Heart right ventricle (tissue), 16 donors: ENCODE results near the gene SLCO1A2. TPM values are rescaled to one million over a fixed set of nuclear protein-coding genes. Genes with fewer than 3 reads are reported as not detected.

Source experiments
- ATAC-seq, 8 donors: fragments of 200-7000 bp; cut with Tn5 transposase; one replicate each; pipeline ENCODE4 v1.9.1; 2020; ENCODE audit warnings: mild to moderate bottlenecking in 8 of 8, moderate library complexity in 8 of 8, moderate number of reproducible peaks in 1 of 8
- DNase-seq, 2 donors: peaks; one replicate each; pipeline ENCODE4 v3.0.0-alpha.2; 2020
- H3K27ac ChIP-seq, 10 donors: fragments of 200-600 bp; sonication (generic) in 2 of 10; one replicate each; pipeline versions ENCODE4 v1.5.0 to v1.8.0; 2020 to 2022; ENCODE audit warnings: mild to moderate bottlenecking in 3 of 10
- H3K27me3 ChIP-seq, 7 donors: fragments of 200-600 bp; one replicate each; pipeline ENCODE4 v1.8.0; 2021 to 2022; ENCODE audit warnings: mild to moderate bottlenecking in 2 of 7
- H3K36me3 ChIP-seq, 9 donors: fragments of 200-600 bp; sonication (generic) in 1 of 9; one replicate each; pipeline versions ENCODE4 v1.5.0 to v1.8.0; 2020 to 2022; ENCODE audit warnings: mild to moderate bottlenecking in 2 of 9
- H3K4me1 ChIP-seq, 9 donors: fragments of 200-600 bp; sonication (generic) in 1 of 9; one replicate each; pipeline versions ENCODE4 v1.5.0 to v1.8.0; 2020 to 2022; ENCODE audit warnings: mild to moderate bottlenecking in 4 of 9
- H3K4me3 ChIP-seq, 10 donors: fragments of 200-600 bp; sonication (generic) in 2 of 10; one replicate each; pipeline versions ENCODE4 v1.5.0 to v1.8.0; 2020 to 2022; ENCODE audit warnings: mild to moderate bottlenecking in 7 of 10, moderate library complexity in 2 of 10
- H3K9me3 ChIP-seq, 11 donors: fragments of 200-600 bp in 10 of 11; sonication (generic) in 2 of 11; one replicate each; pipeline versions ENCODE4 v1.5.0 to v1.8.0; 2013 to 2022; ENCODE audit warnings: mild to moderate bottlenecking in 2 of 11, control low read depth in 1 of 11, moderate library complexity in 1 of 11
- WGBS, 2 donors: extraction: QIAGEN DNeasy Blood & Tissue Kit; methylation state at CpG; one replicate each; pipeline ENCODE4 v1.1.7; 2013; ENCODE audit warnings: inconsistent platforms in 1 of 2; 5-methylcytosine and 5-hydroxymethylcytosine counted together
- intact Hi-C, 10 donors: fragments of 100-400 bp; cut with DNase I; formaldehyde crosslinking; loops; one replicate each; pipeline versions ENCODE4 v1.11.1 to v1.14.2; 2022
- polyA plus RNA-seq, 2 donors: library from polyadenylated mRNA; stranded (reverse); fragments of 200-250 nt; gene quantifications; one replicate each; pipeline ENCODE4 v1.2.3, GENCODE V29; 2013
- total RNA-seq, 10 donors: library from RNA; stranded (reverse); fragmentation: NEBNext Ultra II Directional in 3 of 10; extraction: Animal tissue kit (Norgen Biotek cat#: 25700) in 3 of 10; gene quantifications; one replicate each; pipeline versions ENCODE4 v1.2.1 to v1.2.4, GENCODE V29; 2021 to 2023
- TF ChIP-seq, protein P1 (sequence below), 9 donors: fragments of 200-600 bp; sonication (generic) in 2 of 9; IDR thresholded peaks; one replicate each; pipeline versions ENCODE4 v1.5.0 to v1.8.0; 2021 to 2022; ENCODE audit warnings: antibody characterized with exemption in 9 of 9, mild to moderate bottlenecking in 5 of 9, moderate library complexity in 1 of 9
- donor health status: Arrhythmogenic right ventricular cardiomyopathy.
- donor health status: ischemic (EF 13 %, LVEDD 7.1; RV severe dilation, severe dysfunction).
- donor health status: healthy with polysubstance abuse.
- donor health status: DM: no; HTN: yes; CAD: no.
- donor health status: DM: no; HTN: no; CAD: no.
- donor health status: ischemic (EF 25% LVEDD 6.9; RV normal size, moderate dysfunction).
- donor health status: ischemic (EF 25% LVEDD 5.7; RV mildly dilated, moderate dysfunction).
- donor health status: healthy.
- donor health status: DM: yes; HTN: yes; CAD: no.
- donor health status: Ischemic cardiomyopathy.
- donor health status: ischemic (EF 35%, LVEDD 5.7; RV mildly dilated, moderate dysfunction).
- donor health status: nonischemic (EF 11% LVEDD 7.7; RV severe dilation, severe dysfunction).
- donor health status: DM: yes; HTN: yes; CAD: no.
- donor health status: PGD.
- donor health status: ischemic (EF 29% LVEDD 5.4; RV normal size, mild dysfunction).
- donor health status: nonischemic (EF 23%, LVEDD 6.1; RV moderate dilation, normal function).

The SLCO1A2 gene
- total and polyA plus RNA-seq, 12 donors, result not detected

GRCh38 chr12:21330682-21331253 is 3.9 kb downstream of the SLCO1A2 start:
- peaks cover 0 to 62% (median 15%) of the 10 kb centered on the region in 11 donors for H3K9me3 ChIP-seq
- ATAC-seq (no peak), DNase-seq (no peak)
- H3K36me3 ChIP-seq, result no peaks in the 10 kb centered on the region
- H3K27me3 ChIP-seq, result no peaks in the 10 kb centered on the region
- H3K4me3 ChIP-seq, result no peak overlapping the region
- intact Hi-C loops, result no loop called here
- TF ChIP-seq, protein P1, sequence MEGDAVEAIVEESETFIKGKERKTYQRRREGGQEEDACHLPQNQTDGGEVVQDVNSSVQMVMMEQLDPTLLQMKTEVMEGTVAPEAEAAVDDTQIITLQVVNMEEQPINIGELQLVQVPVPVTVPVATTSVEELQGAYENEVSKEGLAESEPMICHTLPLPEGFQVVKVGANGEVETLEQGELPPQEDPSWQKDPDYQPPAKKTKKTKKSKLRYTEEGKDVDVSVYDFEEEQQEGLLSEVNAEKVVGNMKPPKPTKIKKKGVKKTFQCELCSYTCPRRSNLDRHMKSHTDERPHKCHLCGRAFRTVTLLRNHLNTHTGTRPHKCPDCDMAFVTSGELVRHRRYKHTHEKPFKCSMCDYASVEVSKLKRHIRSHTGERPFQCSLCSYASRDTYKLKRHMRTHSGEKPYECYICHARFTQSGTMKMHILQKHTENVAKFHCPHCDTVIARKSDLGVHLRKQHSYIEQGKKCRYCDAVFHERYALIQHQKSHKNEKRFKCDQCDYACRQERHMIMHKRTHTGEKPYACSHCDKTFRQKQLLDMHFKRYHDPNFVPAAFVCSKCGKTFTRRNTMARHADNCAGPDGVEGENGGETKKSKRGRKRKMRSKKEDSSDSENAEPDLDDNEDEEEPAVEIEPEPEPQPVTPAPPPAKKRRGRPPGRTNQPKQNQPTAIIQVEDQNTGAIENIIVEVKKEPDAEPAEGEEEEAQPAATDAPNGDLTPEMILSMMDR (IDR thresholded peaks at IDR 0.05), result no peak
- no peaks in the 10 kb centered on the region for H3K4me1 ChIP-seq
- WGBS, 2 donors, result 59 to 64% methylated on average over 1 of the region's 1 CpG
- H3K27ac ChIP-seq, result no peak overlapping the region

DNA sequence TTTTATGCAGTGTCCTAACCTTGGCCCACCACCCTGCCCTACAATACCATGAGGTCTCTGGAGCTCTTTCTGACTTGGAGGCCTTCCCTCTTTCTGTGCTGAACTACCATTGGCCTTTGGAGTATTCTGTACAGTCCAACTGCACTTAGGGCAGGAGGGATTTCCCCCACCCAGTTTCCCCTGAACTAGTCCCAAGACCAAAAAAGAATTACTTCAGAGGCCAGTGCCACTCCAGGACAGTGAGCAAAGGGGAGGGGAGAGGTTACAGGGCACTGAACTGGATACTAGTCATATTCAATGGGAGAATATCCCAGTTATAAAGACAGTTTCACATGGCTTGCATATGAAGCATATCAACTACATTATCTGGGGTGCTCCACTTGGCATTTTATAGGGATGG is 6.1 kb downstream of the SLCO1A2 start:
- no peak overlapping the region for H3K4me3 ChIP-seq
- H3K9me3 ChIP-seq, result peaks cover 0 to 64% (median 15%) of the 10 kb centered on the region in 11 donors
- no peak for ATAC-seq
- no peak overlapping the region for H3K27ac ChIP-seq
- intact Hi-C loops, result no loop called here
- no peaks in the 10 kb centered on the region for H3K36me3 ChIP-seq
- no peaks in the 10 kb centered on the region for H3K4me1 ChIP-seq
- TF ChIP-seq, protein P1 (IDR thresholded peaks at IDR 0.05), result no peak
- no peak for DNase-seq
- H3K27me3 ChIP-seq, result no peaks in the 10 kb centered on the region

DNA sequence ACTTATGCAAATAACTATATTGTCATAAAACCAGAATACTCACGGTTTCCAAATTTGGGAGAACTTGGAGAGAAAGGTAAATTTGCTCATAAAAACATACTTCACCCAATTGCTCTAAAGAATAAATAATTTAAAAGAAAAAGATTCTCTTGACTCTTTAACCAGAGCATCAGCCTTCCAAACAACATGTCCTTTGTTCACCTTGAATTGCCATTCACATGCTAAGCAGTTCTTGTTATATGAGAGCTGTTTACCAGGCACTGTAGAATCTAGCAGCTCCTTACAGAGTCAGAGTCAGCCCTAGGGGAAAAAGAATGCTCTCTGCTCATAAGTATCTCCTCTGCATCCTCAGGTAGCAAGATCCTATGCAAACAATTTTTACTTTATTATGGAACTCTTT is 10.2 kb downstream of the SLCO1A2 start:
- Histone ChIP-seq H3K27me3 (no peaks in the 10 kb centered on the region), H3K27ac (no peak overlapping the region), H3K36me3 (no peaks in the 10 kb centered on the region), H3K4me3 (no peak overlapping the region), H3K9me3 (peaks cover 0 to 37% (median 13%) of the 10 kb centered on the region in 11 donors), H3K4me1 (no peaks in the 10 kb centered on the region)
- no peak for ATAC-seq
- DNase-seq, result no peak
- WGBS, 2 donors, result 22 to 38% methylated on average over 1 of the region's 1 CpG
- intact Hi-C loops, result no loop called here
- TF ChIP-seq, protein P1 (IDR thresholded peaks at IDR 0.05), result no peak

GRCh38 chr12:21323736-21324135 is 11.0 kb downstream of the SLCO1A2 start:
- Histone ChIP-seq H3K27me3 (no peaks in the 10 kb centered on the region), H3K9me3 (peaks cover 0 to 29% (median 13%) of the 10 kb centered on the region in 11 donors), H3K27ac (no peak overlapping the region), H3K36me3 (no peaks in the 10 kb centered on the region), H3K4me1 (no peaks in the 10 kb centered on the region), H3K4me3 (no peak overlapping the region)
- WGBS, 2 donors, result 41% methylated on average over 2 of the region's 2 CpGs
- ATAC-seq (no peak), DNase-seq (no peak)
- intact Hi-C loops, result no loop called here
- TF ChIP-seq, protein P1 (IDR thresholded peaks at IDR 0.05), result no peak
